HPDE6-E6E7 (cell line): ENCODE data around the gene GALM.

ENCODE experiments used
- DNase-seq: peaks from one replicate; pipeline ENCODE4 v3.0.0; 2011; ENCODE audit warnings: missing footprints; ENCODE audit errors: extremely low spot score

Gene GALM

GRCh38 chr2:38649176-38649728 is 16.7 kb upstream of the GALM start:
- DNase-seq: no peak

- no peak for DNase-seq
Measured at GRCh38 chr2:38650012-38650411, 15.9 kb upstream of the GALM start.

GRCh38 chr2:38650717-38651116 is 15.2 kb upstream of the GALM start:
- no peak for DNase-seq

- DNase-seq: no peak
Measured at GRCh38 chr2:38652431-38653273, 13.3 kb upstream of the GALM start.

GRCh38 chr2:38653380-38653714 is 12.6 kb upstream of the GALM start:
- no peak for DNase-seq

- no peak for DNase-seq
Measured at GRCh38 chr2:38653715-38654527, 12.0 kb upstream of the GALM start.

- no peak for DNase-seq
Measured at GRCh38 chr2:38654528-38655381, 11.2 kb upstream of the GALM start.

GRCh38 chr2:38655441-38655840 is 10.5 kb upstream of the GALM start:
- no peak for DNase-seq

- no peak for DNase-seq
Measured at GRCh38 chr2:38656866-38657480, 8.9 kb upstream of the GALM start.

GRCh38 chr2:38658613-38659012 is 7.3 kb upstream of the GALM start:
- DNase-seq: no peak

GRCh38 chr2:38659115-38659514 is 6.8 kb upstream of the GALM start:
- DNase-seq: no peak

- no peak for DNase-seq
Measured at GRCh38 chr2:38660282-38660681, 5.6 kb upstream of the GALM start.

GRCh38 chr2:38661306-38661705 is 4.6 kb upstream of the GALM start:
- DNase-seq: no peak

- no peak for DNase-seq
Measured at GRCh38 chr2:38666556-38666910, 619 bp downstream of the GALM start.

- DNase-seq: no peak
Measured at GRCh38 chr2:38668092-38668491, 2.2 kb downstream of the GALM start.

- DNase-seq: no peak
Measured at GRCh38 chr2:38668779-38669479, 3.0 kb downstream of the GALM start.

- no peak for DNase-seq
Measured at GRCh38 chr2:38671303-38671702, 5.4 kb downstream of the GALM start.

GRCh38 chr2:38671946-38672345 is 6.0 kb downstream of the GALM start:
- no peak for DNase-seq

GRCh38 chr2:38672445-38673391 is 6.8 kb downstream of the GALM start:
- no peak for DNase-seq

- no peak for DNase-seq
Measured at GRCh38 chr2:38676681-38677080, 10.8 kb downstream of the GALM start.
